AG04449 (cell line): Measurements from ENCODE around the gene NBEA.

Source experiments
- CTCF ChIA-PET: fragments of 350-600 bp; formaldehyde crosslinking; extraction: SDS; loops from one replicate; lab custom pipeline; 2021; ENCODE audit warnings: antibody characterized with exemption; lab: Yijun Ruan, JAX
- POLR2A ChIA-PET: fragments of 400-600, 350-600 bp; formaldehyde crosslinking; extraction: SDS; loops from one replicate; lab custom pipeline; 2020; ENCODE audit warnings: antibody characterized with exemption, inconsistent platforms; lab: Yijun Ruan, JAX
- DNase-seq: peaks from one replicate; pipeline ENCODE4 v3.0.0-alpha.2; 2010; ENCODE audit warnings: low read depth, low spot score
- H3K4me3 ChIP-seq: 2 replicates; pipeline ENCODE4 v1.5.1; 2011; ENCODE audit warnings: low read depth, mild to moderate bottlenecking, control low read depth, low read length
- CTCF ChIP-seq: IDR thresholded peaks from one replicate; pipeline ENCODE4 v1.5.1; 2011; ENCODE audit warnings: mild to moderate bottlenecking, moderate library complexity, low read length, control low read depth, inconsistent platforms; ENCODE audit not compliant: insufficient read depth; ENCODE audit errors: missing control alignments

NBEA gene

GRCh38 chr13:35474496-35475211, 532.6 kb downstream of the NBEA start:
- POLR2A ChIA-PET: interaction anchor here (0.7 kb wide), 1 partner anchor 21 kb away, joined by 3 read pairs; no protein-coding TSS in a partner anchor
- DNase-seq: no peak
- CTCF ChIA-PET: no interaction called here
- TF ChIP-seq CTCF: no peak
- peak overlapping the region; percentile 60 for H3K4me3 ChIP-seq

- ChIA-PET CTCF (no interaction called here), POLR2A (interaction anchor here (0.6 kb wide), 1 partner anchor 66 kb away, joined by 3 read pairs; no protein-coding TSS in a partner anchor)
- DNase-seq: no peak
- TF ChIP-seq CTCF: no peak
- H3K4me3 ChIP-seq: peak overlapping the region; percentile 60
Observed at GRCh38 chr13:35475212-35475959, 533.3 kb downstream of the NBEA start.

GRCh38 chr13:35475960-35476943, 534.2 kb downstream of the NBEA start, which contains the start of gene MAB21L1:
Gene MAB21L1 (minus strand): TSS chr13:35476689. CDS start chr13:35476138, 551 bp downstream.
- POLR2A ChIA-PET: interaction anchor here (0.6 kb wide), 1 partner anchor 65 kb away, joined by 3 read pairs; no protein-coding TSS in a partner anchor
- no peak for DNase-seq

GRCh38 chr13:35477386-35477946, 535.4 kb downstream of the NBEA start:
- no peak for DNase-seq
- no peak for TF ChIP-seq CTCF
- ChIA-PET POLR2A (no interaction called here), CTCF (no interaction called here)
- no peak overlapping the region for H3K4me3 ChIP-seq

More at GRCh38 chr13:35475960-35476943, 534.2 kb downstream of the NBEA start, which contains the start of gene MAB21L1:
- CTCF ChIA-PET: no interaction called here
- peak within 1 kb of the TSS; percentile 60 for H3K4me3 ChIP-seq
- TF ChIP-seq CTCF: no peak

GRCh38 chr13:35478271-35479037, 536.4 kb downstream of the NBEA start:
- H3K4me3 ChIP-seq: no peak overlapping the region
- CTCF ChIA-PET: no interaction called here
- no peak for DNase-seq
- POLR2A ChIA-PET: no interaction called here
- no peak for TF ChIP-seq CTCF
